SK-N-SH treated with all-trans-retinoic acid at 6 μM for 48 hours (cell line): ENCODE data around the gene SRSF8.

Experiments
- ARNTL ChIP-seq: fragments of 450-650 bp; formaldehyde crosslinking; IDR thresholded peaks from 2 replicates; pipeline ENCODE4 v1.5.0; 2020; ENCODE audit warnings: low read depth, mild to moderate bottlenecking, moderate library complexity, borderline replicate concordance
- CSDC2 ChIP-seq: fragments of 250-450 bp; sonication (Bioruptor Pico); IDR thresholded peaks from 2 replicates; pipeline ENCODE4 v1.5.0; 2020; ENCODE audit warnings: mild to moderate bottlenecking, moderate library complexity
- ESRRG ChIP-seq: fragments of 250-450 bp; sonication (Bioruptor Pico); IDR thresholded peaks from 2 replicates; pipeline ENCODE4 v1.6.1; 2021; ENCODE audit warnings: mild to moderate bottlenecking
- GLIS3 ChIP-seq: fragments of 250-450 bp; sonication (Bioruptor Pico); IDR thresholded peaks from 2 replicates; pipeline ENCODE4 v1.5.0; 2020; ENCODE audit warnings: mild to moderate bottlenecking, moderate library complexity
- OSR1 ChIP-seq: fragments of 250-450 bp; sonication (Bioruptor Pico); IDR thresholded peaks from 2 replicates; pipeline ENCODE4 v1.8.0; 2022; ENCODE audit warnings: moderate library complexity, mild to moderate bottlenecking, inconsistent platforms
- PATZ1 ChIP-seq: fragments of 250-450 bp; sonication (Bioruptor Pico); IDR thresholded peaks from 2 replicates; pipeline ENCODE4 v1.8.0; 2020; ENCODE audit warnings: mild to moderate bottlenecking, moderate library complexity, borderline replicate concordance
- SNAI2 ChIP-seq: fragments of 250-450 bp; sonication (Bioruptor Pico); IDR thresholded peaks from 2 replicates; pipeline ENCODE4 v1.5.0; 2020; ENCODE audit warnings: mild to moderate bottlenecking, moderate library complexity
- ZFP3 ChIP-seq: fragments of 250-450 bp; sonication (Bioruptor Pico); IDR thresholded peaks from 2 replicates; pipeline ENCODE4 v1.5.0; 2020; ENCODE audit warnings: mild to moderate bottlenecking, moderate library complexity
- ZNF565 ChIP-seq: fragments of 450-650 bp; formaldehyde crosslinking; conservative IDR thresholded peaks from 2 replicates; pipeline ENCODE4 v1.5.0; 2020; ENCODE audit warnings: low read depth, mild to moderate bottlenecking, moderate library complexity
- ZNF8 ChIP-seq: fragments of 450-650 bp; formaldehyde crosslinking; IDR thresholded peaks from 2 replicates; pipeline ENCODE4 v1.5.0; 2020; ENCODE audit warnings: mild to moderate bottlenecking, moderate library complexity

DNA sequence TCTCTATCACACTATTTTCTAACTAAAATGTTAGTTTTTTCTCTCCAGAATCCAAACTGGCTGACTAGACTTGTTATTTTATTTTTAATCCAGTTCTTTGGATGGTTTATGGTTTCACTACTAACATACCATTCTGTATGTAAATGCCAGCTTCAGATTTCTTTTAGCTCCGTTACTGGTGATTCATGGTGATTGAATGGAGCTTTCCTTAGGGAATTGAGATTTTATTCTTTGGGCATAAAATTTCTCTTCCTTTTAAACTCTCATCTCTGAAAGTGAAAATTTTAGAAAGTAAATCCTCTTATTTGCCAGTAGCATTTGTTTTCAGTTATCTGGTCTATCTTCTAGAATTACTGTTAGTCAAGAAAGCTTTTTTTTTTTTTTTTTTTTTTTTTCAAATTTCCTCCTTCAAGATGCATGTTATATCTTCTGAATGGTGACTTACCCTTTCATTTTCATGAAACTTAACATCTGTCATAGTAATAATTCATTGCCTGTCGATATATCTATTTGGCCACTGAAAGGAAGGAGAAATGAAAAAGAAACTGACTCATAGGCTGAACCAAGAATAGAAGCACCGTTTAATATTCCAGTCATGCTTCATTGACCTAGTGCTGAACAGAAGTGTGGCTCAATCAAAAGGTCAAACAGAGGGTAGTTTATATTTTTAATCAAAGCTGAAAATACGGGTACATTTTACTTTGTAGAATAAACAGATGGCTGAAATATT lies 29.3 kb downstream of the SRSF8 start:
- no peak for TF ChIP-seq SNAI2 (CRISPR knock-in tag)
- TF ChIP-seq CSDC2 (CRISPR knock-in tag) = no peak
- no peak for TF ChIP-seq ARNTL (CRISPR knock-in tag)
- TF ChIP-seq ZNF8 = no peak
- no peak for TF ChIP-seq GLIS3
- TF ChIP-seq PATZ1 (CRISPR knock-in tag) = no peak
- no peak for TF ChIP-seq ZNF565 (CRISPR knock-in tag)
- TF ChIP-seq OSR1 = no peak
- no peak for TF ChIP-seq ZFP3 (CRISPR knock-in tag)
- TF ChIP-seq ESRRG (CRISPR knock-in tag) = no peak
